GM18502 (cell line): ENCODE results near the gene LLGL2.

Experiments
- ATAC-seq: cut with Tn5 transposase; IDR thresholded peaks from one replicate; pipeline ENCODE4 v1.9.1; 2021; ENCODE audit warnings: mild to moderate bottlenecking; ENCODE audit not compliant: unreplicated experiment, poor library complexity

Gene LLGL2

DNA sequence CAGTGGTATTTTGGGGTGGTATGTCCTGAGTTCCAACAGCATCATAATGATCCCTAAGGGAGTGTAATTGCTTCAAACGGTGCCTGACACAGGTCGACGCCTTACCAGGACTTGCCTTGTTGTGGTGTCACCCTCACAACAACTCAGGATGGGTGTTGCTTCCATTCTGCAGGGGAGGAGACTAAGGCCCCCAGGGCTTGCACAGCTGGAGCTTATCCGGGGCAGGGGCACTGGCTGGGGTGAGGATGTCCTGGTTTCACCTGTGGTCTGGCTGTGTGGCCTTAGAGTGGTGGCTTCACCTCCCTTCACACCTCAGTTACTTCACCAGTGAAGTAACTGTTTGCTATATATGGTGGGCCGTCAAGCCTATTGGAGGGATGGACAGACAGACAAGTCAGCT is 23.3 kb downstream of the LLGL2 start:
- ATAC-seq = no peak

- ATAC-seq = no peak
These were observed 24.0 kb downstream of the LLGL2 start for GRCh38 chr17:75549246-75550138.

- ATAC-seq = no peak
These were observed 24.6 kb downstream of the LLGL2 start for GRCh38 chr17:75550139-75550465.

- ATAC-seq = no peak
These were observed 25.8 kb downstream of the LLGL2 start for GRCh38 chr17:75551266-75551665.

GRCh38 chr17:75552425-75553294 is 27.2 kb downstream of the LLGL2 start:
- no peak for ATAC-seq

DNA sequence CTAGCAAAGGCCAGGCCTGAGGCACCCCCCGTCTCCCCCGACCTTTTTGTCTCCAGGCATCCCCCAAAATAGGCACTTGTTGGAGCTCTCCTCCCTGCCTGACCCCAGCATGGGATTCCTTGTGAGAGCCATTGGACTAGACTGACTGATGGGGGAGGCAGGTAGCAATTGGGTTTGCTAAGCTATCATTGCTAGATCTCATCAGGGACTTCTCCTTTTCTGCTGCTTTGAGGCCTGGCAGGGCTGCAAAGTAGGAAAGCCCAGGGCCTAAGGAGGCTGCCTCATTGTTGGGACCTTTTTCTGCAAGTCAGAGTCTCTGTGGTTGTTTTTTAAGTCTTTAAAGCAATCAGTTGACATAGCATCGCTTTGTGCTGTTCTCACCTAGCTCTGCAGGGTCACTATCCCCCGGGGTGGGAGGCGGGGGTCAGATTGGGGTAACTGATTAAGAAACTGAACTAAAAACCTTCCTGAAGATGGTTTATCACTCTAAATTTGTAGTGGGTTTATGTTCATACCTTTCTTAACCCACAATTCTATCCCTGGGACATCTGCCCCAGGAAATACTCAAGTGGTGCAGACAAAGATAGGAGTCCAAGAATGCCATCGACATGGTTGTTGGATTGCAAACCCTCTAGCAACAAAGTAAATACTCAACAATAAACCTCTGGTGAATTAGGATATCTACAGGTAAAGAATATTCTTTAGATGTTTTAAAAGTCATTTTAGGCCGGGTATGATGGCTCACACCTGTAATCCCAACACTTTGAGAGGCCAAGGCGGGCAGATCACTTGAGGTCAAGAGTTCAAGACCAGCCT is 28.0 kb downstream of the LLGL2 start:
- no peak for ATAC-seq

GRCh38 chr17:75555679-75556153 is 30.2 kb downstream of the LLGL2 start:
- ATAC-seq = no peak

- ATAC-seq = no peak
These were observed 31.8 kb downstream of the LLGL2 start for GRCh38 chr17:75557075-75557851.

DNA sequence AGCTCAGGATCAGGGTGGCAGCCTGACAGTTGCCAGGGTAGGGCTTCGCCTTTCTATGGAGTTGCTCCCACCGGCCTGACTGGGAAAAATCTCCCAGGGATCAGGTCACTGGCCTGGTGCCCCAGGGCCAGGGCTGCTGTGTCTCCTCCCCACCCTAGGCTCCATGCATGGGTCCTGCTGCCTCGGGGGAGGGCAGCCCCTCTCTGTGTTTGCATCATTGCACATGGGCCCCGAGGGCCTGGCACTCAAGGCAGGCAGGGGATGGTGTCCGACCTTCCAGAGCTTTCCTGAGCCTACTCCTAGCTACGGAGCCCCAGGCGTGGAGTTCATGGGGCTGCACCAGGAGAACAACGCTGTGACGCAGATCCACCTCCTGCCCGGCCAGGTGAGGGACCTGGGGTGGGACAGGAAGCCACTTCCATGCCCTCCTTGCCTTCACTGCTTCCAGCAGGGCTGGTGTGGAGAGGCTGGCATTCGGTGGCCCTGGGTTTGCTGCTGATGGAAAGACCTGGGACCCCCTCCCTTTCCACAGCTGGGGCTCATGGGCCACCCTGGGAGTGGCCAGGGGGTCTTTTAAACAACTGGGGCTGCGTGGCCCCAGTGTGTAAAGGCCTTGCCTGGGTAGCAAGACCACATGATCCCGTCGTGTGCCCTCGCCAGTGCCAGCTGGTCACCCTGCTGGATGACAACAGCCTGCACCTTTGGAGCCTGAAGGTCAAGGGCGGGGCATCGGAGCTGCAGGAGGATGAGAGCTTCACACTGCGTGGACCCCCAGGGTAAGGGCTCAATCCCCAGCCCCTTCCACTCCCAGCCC is 32.6 kb downstream of the LLGL2 start:
- no peak for ATAC-seq

DNA sequence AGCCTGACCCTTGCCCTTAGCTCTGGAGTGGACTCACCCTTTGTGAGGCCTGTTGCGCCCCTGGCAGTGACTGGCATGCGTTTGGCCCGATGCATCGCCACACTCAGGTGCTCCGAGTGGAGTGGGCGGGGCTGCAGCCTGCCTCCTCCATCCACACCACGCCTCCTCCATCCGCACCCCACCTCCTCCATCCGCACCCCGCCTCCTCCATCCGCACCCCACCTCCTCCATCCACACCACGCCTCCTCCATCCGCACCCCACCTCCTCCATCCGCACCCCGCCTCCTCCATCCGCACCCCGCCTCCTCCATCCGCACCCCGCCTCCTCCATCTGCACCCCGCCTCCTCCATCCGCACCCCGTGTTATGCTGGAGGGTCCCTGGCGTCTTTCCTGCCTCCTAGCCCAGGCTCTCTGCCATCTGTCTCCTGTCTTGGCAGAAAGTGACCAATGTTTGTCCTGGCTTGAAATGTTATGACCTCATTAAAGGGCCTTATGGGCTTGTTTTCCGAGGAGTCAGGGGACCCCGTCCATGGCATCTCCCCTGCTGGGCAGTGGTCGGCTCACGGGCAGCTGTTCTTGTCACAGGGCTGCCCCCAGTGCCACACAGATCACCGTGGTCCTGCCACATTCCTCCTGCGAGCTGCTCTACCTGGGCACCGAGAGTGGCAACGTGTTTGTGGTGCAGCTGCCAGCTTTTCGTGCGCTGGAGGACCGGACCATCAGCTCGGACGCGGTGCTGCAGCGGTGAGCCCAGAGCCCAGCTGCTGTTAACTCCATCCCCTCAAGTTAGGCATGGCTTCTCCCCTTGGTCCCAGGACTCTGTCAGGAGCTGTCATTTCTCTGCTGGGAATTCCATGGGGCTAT is 33.4 kb downstream of the LLGL2 start:
- ATAC-seq = no peak

DNA sequence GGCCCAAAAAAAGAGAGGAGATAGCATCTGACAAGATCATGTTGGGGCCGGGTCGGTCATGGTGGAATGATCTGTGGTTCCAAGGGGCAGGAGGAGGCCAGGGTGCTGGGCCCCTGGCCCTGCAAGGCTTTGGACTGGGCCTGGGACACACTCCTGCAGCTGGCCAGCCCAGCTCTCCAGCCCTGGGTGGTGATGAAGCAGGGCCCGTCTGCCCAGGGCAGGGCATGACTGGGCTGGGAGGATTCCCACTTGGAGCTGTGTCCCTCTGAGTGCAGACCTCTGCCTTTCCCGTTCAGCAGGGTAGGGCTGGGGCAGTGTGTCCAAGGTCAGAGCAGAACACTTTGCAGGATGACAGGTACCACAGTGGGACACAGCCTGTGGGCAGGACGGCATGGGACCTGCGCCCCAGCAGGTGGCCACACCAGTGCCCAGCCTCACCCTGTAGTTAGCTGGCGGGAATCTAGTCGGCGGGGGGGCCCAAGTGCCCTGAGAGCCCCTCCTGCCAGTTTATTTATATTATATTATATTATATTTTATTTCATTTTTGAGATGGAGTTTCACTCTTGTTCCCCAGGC is 34.5 kb downstream of the LLGL2 start:
- no peak for ATAC-seq

- no peak for ATAC-seq
These were observed 36.6 kb downstream of the LLGL2 start for GRCh38 chr17:75561927-75562603.

GRCh38 chr17:75563063-75563758 is 37.7 kb downstream of the LLGL2 start:
- no peak for ATAC-seq

DNA sequence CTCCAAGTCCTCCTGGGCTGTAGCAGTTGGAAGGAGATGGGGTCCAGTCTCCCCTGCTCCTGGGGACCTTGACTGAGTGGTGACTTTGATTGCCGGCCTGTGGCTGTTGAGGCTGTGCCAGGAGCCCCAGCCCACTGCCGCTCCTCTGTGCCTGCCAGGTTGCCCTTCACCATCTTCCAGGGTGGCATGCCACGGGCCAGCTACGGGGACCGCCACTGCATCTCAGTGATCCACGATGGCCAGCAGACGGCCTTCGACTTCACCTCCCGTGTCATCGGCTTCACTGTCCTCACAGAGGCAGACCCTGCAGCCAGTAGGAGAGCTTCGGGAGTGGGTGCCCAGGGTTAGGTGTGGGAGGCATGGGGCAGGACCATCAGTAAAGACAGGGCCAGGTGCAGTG is 38.7 kb downstream of the LLGL2 start:
- ATAC-seq = no peak

DNA sequence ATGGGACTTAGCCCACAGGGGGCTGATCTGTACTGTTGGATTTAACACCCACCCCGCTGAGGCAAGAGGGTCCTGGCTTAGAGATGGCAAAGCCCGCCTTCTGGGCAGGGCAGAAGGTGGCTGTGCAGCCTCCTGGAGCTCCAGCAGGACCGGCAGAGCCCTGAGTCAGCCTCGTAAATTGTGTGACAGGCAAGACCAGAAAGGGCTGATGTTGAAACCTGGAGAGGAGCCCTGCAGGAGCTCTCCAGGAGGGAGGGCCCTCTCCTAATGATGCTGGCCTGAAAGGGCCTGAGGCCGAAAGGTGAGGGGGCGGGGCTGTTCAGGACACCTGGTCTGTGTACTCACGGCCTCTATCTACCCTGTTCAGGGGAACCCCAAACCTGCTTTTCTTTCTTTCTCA is 39.6 kb downstream of the LLGL2 start:
- no peak for ATAC-seq

DNA sequence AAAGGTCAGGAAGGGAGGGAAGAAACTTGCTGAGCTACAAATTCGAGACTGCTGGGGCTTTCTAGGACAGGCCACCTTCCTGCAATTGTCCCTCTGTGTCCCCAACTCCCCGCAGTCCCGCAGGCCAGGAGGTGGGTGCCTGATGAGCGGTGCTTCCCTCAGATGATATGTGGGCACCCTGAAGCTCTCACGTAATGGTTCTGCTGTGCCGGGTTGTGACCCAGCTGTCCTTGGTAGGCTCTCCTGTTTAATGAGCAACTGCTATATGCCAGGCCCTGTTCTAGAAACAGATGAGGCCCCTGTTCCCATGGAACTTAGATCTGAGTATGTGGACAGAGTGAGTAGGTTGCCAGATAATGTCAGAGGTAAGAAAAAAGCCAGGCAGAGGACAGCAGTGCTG is 40.1 kb downstream of the LLGL2 start:
- no peak for ATAC-seq

DNA sequence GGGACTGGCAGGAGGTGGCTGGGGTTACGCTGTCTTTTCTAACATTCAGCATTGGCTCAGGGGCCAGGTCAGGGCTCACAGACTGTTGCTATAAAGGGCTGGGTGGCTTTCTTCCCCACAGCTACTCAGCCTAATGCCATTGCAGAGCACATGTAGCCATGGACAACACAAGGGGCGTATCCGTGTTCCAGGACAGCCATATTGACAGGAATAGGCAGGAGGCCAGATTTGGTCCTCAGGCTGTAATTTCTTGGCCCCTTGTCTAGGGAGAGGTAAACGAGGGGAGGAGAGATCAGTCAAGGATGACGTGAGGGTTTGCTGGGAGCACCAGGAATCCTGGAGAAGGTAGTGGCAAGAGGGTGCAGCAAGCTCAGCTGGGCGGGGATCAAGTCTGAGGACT is 40.9 kb downstream of the LLGL2 start:
- no peak for ATAC-seq
